SK-N-SH (cell line): ENCODE measurements around the gene SIKE1. TPM values are rescaled to one million over a fixed set of nuclear protein-coding genes. Genes with fewer than 3 reads are reported as not detected.
A peak's percentile ranks its signal among the peaks of the same experiment; 100 is the strongest.
"Not testable (repeated sequence)": the region's sequence is repeated elsewhere in the genome, so short reads cannot be mapped to it uniquely, and the experiment has no call there.

Experiments
- CTCF ChIA-PET: fragments of 300-600, 350-600 bp; formaldehyde crosslinking; extraction: SDS; loops from one replicate; lab custom pipeline; 2021; lab: Yijun Ruan, JAX
- POLR2A ChIA-PET: fragments of 350-600 bp; sonication (Branson Sonifier 250); formaldehyde crosslinking; extraction: SDS; loops from one replicate; lab custom pipeline; 2020; ENCODE audit warnings: antibody characterized with exemption, inconsistent platforms; lab: Yijun Ruan, JAX
- DNase-seq: peaks from one replicate; pipeline ENCODE4 v3.0.0; 2012
- H2AFZ ChIP-seq: fragments of 200-600 bp; sonication (generic); 2 replicates; pipeline ENCODE4 v1.8.1; 2016; ENCODE audit warnings: antibody characterized with exemption, mild to moderate bottlenecking, low read depth
- H3F3A ChIP-seq: fragments of 200-600 bp; sonication (generic); replicated peaks from 2 replicates; pipeline ENCODE3; 2016; ENCODE audit warnings: antibody characterized with exemption, mild to moderate bottlenecking; ENCODE audit not compliant: insufficient read depth
- H3K27ac ChIP-seq, 2 experiments: fragments of 200-500 bp in 1 of 2; fragments of 200-600 bp in 1 of 2; sonication (Bioruptor generic) in 1 of 2; sonication (generic), shearing (Covaris generic) in 1 of 2; 2 replicates each; pipeline versions ENCODE4 v1.5.1 to v1.6.1; 2014 to 2016; ENCODE audit warnings: low read depth in 2 of 2, inconsistent platforms in 1 of 2, low read length in 1 of 2, mild to moderate bottlenecking in 1 of 2, mixed read lengths in 1 of 2
- H3K27me3 ChIP-seq: fragments of 200-600 bp; sonication (generic), shearing (Covaris generic); 2 replicates; pipeline ENCODE4 v1.6.1; 2016; ENCODE audit warnings: mixed run types; ENCODE audit not compliant: insufficient read depth
- H3K36me3 ChIP-seq, 2 experiments: fragments of 200-500 bp in 1 of 2; fragments of 200-600 bp in 1 of 2; sonication (Bioruptor generic) in 1 of 2; sonication (generic) in 1 of 2; replicated peaks in 1 of 2; 2 replicates each; pipeline versions ENCODE3 to v1.5.1; 2014 to 2016; ENCODE audit warnings: low read length in 1 of 2, mild to moderate bottlenecking in 1 of 2; ENCODE audit not compliant: insufficient read depth in 2 of 2, control insufficient read depth in 1 of 2
- H3K4me1 ChIP-seq, 2 experiments: fragments of 200-500 bp in 1 of 2; fragments of 200-600 bp in 1 of 2; sonication (Bioruptor generic) in 1 of 2; sonication (generic), shearing (Covaris generic) in 1 of 2; 2 replicates each; pipeline versions ENCODE4 v1.5.1 to v1.6.1; 2014 to 2016; ENCODE audit warnings: low read depth in 1 of 2, low read length in 1 of 2, mixed run types in 1 of 2; ENCODE audit not compliant: insufficient read depth in 2 of 2, control insufficient read depth in 1 of 2
- H3K4me2 ChIP-seq: fragments of 200-600 bp; sonication (generic), shearing (Covaris generic); 2 replicates; pipeline ENCODE4 v1.6.1; 2017; ENCODE audit warnings: mixed run types
- H3K4me3 ChIP-seq, 2 experiments: fragments of 200-500 bp in 1 of 2; fragments of 200-600 bp in 1 of 2; sonication (Bioruptor generic) in 1 of 2; sonication (generic), shearing (Covaris generic) in 1 of 2; 2 replicates each; pipeline versions ENCODE4 v1.5.1 to v1.8.1; 2014 to 2016; ENCODE audit warnings: low read depth in 2 of 2, inconsistent platforms in 1 of 2, low read length in 1 of 2, mild to moderate bottlenecking in 1 of 2, mixed read lengths in 1 of 2, moderate library complexity in 1 of 2
- H3K79me2 ChIP-seq: fragments of 200-600 bp; sonication (generic); 2 replicates; pipeline ENCODE4 v1.8.1; 2017; ENCODE audit warnings: mild to moderate bottlenecking; ENCODE audit not compliant: insufficient read depth
- H3K9ac ChIP-seq: fragments of 200-600 bp; sonication (generic); 2 replicates; pipeline ENCODE4 v1.6.1; 2017; ENCODE audit warnings: mixed run types
- H3K9me2 ChIP-seq: fragments of 200-600 bp; sonication (generic); 2 replicates; pipeline ENCODE4 v1.6.1; 2017; ENCODE audit warnings: mixed run types
- H3K9me3 ChIP-seq: fragments of 200-600 bp; sonication (generic); 2 replicates; pipeline ENCODE4 v1.6.1; 2017; ENCODE audit warnings: mixed run types, mild to moderate bottlenecking, moderate library complexity
- H4K20me1 ChIP-seq: fragments of 200-600 bp; sonication (generic); 2 replicates; pipeline ENCODE4 v1.6.1; 2017; ENCODE audit warnings: mild to moderate bottlenecking, mixed run types; ENCODE audit not compliant: insufficient read depth
- FOXM1 ChIP-seq: IDR thresholded peaks from 2 replicates; pipeline ENCODE4 v1.4.0; 2012; ENCODE audit warnings: low read depth, mild to moderate bottlenecking
- MEF2A ChIP-seq: IDR thresholded peaks from 2 replicates; pipeline ENCODE4 v1.4.0; 2012; ENCODE audit warnings: low read depth, borderline replicate concordance
- MXI1 ChIP-seq: IDR thresholded peaks from 2 replicates; pipeline ENCODE4 v1.6.1; 2012; ENCODE audit warnings: mild to moderate bottlenecking, low read depth, low read length, improper control_type of control experiment
- NRF1 ChIP-seq: IDR thresholded peaks from 2 replicates; pipeline ENCODE4 v1.6.1; 2012; ENCODE audit warnings: low read depth, mild to moderate bottlenecking, low read length
- RFX5 ChIP-seq: IDR thresholded peaks from 2 replicates; pipeline ENCODE4 v1.6.1; 2012; ENCODE audit warnings: mild to moderate bottlenecking, improper control_type of control experiment, low read length
- YY1 ChIP-seq: IDR thresholded peaks from 2 replicates; pipeline ENCODE4 v1.4.0; 2012; ENCODE audit warnings: low read depth, mild to moderate bottlenecking
- WGBS: methylation state at CpG from one replicate; pipeline ENCODE4 v1.1.6; 2017; ENCODE audit warnings: low lambda C conversion rate; 5-methylcytosine and 5-hydroxymethylcytosine counted together
- polyA plus RNA-seq, 3 experiments: library from polyadenylated mRNA; depleted of rRNA; stranded (reverse); fragments of >200 nt; gene quantifications; 2 replicates each; pipeline ENCODE4 v1.2.3, GENCODE V29; 2012

The SIKE1 gene
- polyA plus RNA-seq, 1 of the 3 experiments (the other 2 are of a cell fraction): 41.1 TPM

DNA sequence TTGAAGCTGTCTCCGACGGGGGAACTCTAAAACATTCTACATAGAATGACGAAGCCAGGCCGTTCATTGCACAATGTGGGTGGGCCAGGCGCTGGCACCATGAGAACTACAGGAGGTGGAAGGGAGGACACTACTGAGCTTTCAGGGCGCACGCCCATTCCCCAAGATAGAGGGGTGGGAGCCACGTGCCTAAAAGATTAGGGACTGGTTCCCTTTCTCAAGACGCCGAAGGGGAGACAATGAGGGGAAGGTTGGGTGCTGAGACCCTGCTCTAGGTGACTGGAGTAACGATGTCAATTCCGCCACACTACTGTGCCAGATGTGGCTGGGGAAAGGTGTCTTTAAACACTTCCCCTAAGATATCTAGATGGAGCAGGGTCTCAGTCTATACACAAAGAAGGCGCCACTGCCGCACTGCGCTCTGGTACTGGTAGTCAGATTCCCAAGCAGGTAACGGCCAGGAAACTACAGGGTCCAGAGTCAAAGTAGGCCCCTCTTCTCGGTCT, 23.5 kb downstream of the SIKE1 start:
- Histone ChIP-seq H3K79me2 (peaks cover 58% of the 10 kb centered on the region), H3K4me2 (peak overlapping the region; percentile 85), H3K27ac (peak overlapping the region; percentile 82 to 99), H2AFZ (no peak overlapping the region), H3K4me3 (peak overlapping the region; percentile 78 to 98), H3K36me3 (peaks cover 9 to 22% of the 10 kb centered on the region in 2 experiments), H3K4me1 (peaks cover 11 to 33% of the 10 kb centered on the region in 2 experiments; a peak in 3 of 4 replicates), H3F3A (no peaks in the 10 kb centered on the region), H3K9me2 (no peaks in the 10 kb centered on the region), H3K9ac (peak overlapping the region; percentile 100), H3K27me3 (no peaks in the 10 kb centered on the region), H3K9me3 (no peaks in the 10 kb centered on the region), H4K20me1 (peaks cover 53% of the 10 kb centered on the region)
- no peak for TF ChIP-seq NRF1
- TF ChIP-seq MXI1: peak; percentile 72; the same call in 1 of the 2 replicates
- 0% methylated on average over 11 of the region's 17 CpGs for WGBS
- CTCF ChIA-PET: interaction anchor here (0.7 to 1.5 kb wide), 5 partner anchors 8 to 90 kb away, joined by 3 to 5 read pairs (median 3); no protein-coding TSS in a partner anchor
- DNase-seq: peak; percentile 38
- POLR2A ChIA-PET: interaction anchor here (0.9 to 1.3 kb wide), 3 partner anchors 8 to 41 kb away, joined by 3 to 6 read pairs (median 3); no protein-coding TSS in a partner anchor

GRCh38 chr1:114756009-114756892, 24.2 kb downstream of the SIKE1 start:
- Histone ChIP-seq H3K9ac (peak overlapping the region; percentile 100), H3K27me3 (no peaks in the 10 kb centered on the region), H3K79me2 (peaks cover 65% of the 10 kb centered on the region), H3F3A (no peaks in the 10 kb centered on the region), H3K4me2 (peak overlapping the region; percentile 85), H3K27ac (peak overlapping the region in 1 of 2 experiments; percentile 99; a peak in 2 of 4 replicates), H3K36me3 (peaks cover 9 to 22% of the 10 kb centered on the region in 2 experiments), H3K9me2 (no peaks in the 10 kb centered on the region), H4K20me1 (peaks cover 60% of the 10 kb centered on the region), H3K9me3 (no peaks in the 10 kb centered on the region), H3K4me1 (peaks cover 11 to 40% of the 10 kb centered on the region in 2 experiments; a peak in 3 of 4 replicates), H3K4me3 (peak overlapping the region; percentile 78 to 98), H2AFZ (no peak overlapping the region)
- no peak for DNase-seq
- TF ChIP-seq RFX5: no peak
- CTCF ChIA-PET: interaction anchor here (1.5 kb wide), 1 partner anchor 53 kb away, joined by 3 read pairs; no protein-coding TSS in a partner anchor
- 28% methylated on average over 14 of the region's 14 CpGs for WGBS
- POLR2A ChIA-PET: interaction anchor here (1.3 to 1.5 kb wide), 2 partner anchors 8 to 24 kb away, joined by 3 read pairs; partner anchors contain the start of gene SIKE1

DNA sequence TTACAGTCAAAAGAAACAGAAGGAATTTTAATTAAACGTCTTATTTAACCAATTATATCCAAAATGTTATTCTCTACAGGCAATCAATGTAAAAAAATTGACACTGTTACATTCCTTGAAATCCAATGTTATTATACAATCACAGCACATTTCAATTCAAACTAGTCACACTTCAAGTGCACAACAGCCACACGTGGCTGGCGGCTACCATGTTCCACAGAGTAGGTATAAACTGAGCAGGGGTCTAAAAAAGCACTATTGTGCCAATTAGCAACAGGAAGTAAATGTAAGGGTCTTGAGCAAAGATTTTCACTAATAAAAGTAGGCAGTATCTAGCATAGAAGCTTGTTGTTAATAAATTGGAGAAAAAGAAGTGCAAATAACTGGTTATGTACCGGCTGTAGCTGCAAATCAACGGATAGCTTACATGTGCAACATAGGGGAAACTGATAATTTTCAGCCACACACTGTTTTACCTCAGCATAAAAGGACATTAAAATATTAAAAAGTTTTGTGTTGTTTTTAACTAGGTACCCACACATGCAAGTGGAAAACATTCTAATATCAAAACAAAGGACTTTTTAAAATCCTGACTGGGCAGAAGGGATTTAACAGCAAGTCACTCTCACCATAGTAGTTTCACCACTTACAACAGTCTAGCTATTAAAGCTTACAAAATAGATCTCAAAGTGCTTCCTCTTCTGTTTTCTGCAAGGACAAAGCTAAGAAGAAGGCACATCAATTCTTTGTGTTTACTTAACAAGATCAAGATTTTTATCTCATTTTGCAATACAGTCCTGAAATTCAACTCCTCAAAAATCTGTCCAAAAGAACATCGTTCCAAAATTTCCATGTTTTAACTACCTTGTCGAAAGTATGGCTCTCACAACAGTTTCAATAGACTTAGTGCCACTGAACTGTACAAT, 25.2 kb downstream of the SIKE1 start:
- H3K9me2 ChIP-seq: no peaks in the 10 kb centered on the region
- 56% methylated on average over 7 of the region's 7 CpGs for WGBS
- H3K9ac ChIP-seq: peak overlapping the region; percentile 100; the same call in 1 of the 2 replicates
- DNase-seq: no peak
- no peaks in the 10 kb centered on the region for H3K27me3 ChIP-seq
- CTCF ChIA-PET: interaction anchor here (1.0 kb wide), 1 partner anchor 410 kb away, joined by 3 read pairs; no protein-coding TSS in a partner anchor
- peak overlapping the region; percentile 85 for H3K4me2 ChIP-seq
- peaks cover 17 to 28% of the 10 kb centered on the region in 2 experiments for H3K36me3 ChIP-seq
- peaks cover 75% of the 10 kb centered on the region for H3K79me2 ChIP-seq
- TF ChIP-seq MEF2A (0 out of 2 replicates have a peak, but pooled peaks have one; percentile 7), YY1 (no peak), FOXM1 (no peak)
- no peak overlapping the region for H2AFZ ChIP-seq
- no peaks in the 10 kb centered on the region for H3F3A ChIP-seq
- H3K4me1 ChIP-seq: peaks cover 11 to 49% of the 10 kb centered on the region in 2 experiments; a peak in 3 of 4 replicates
- H3K4me3 ChIP-seq: peak overlapping the region; percentile 78 to 98
- peaks cover 70% of the 10 kb centered on the region for H4K20me1 ChIP-seq
- no peaks in the 10 kb centered on the region for H3K9me3 ChIP-seq
- POLR2A ChIA-PET: interaction anchor here (1.5 kb wide), 1 partner anchor 25 kb away, joined by 3 read pairs; the partner anchor contains the start of gene SIKE1
- peak overlapping the region in 1 of 2 experiments; percentile 10; a peak in 1 of 4 replicates for H3K27ac ChIP-seq

- H3K27ac ChIP-seq, CTCF ChIA-PET, H3K9me3 ChIP-seq, H3K27me3 ChIP-seq, DNase-seq, POLR2A ChIA-PET, H3F3A ChIP-seq, H2AFZ ChIP-seq, H3K9me2 ChIP-seq, H3K9ac ChIP-seq, H3K4me3 ChIP-seq: not testable (repeated sequence)
- Histone ChIP-seq H4K20me1 (peaks cover 86% of the 10 kb centered on the region), H3K79me2 (peaks cover 91% of the 10 kb centered on the region), H3K4me1 (peaks cover 11 to 50% of the 10 kb centered on the region in 2 experiments; a peak in 3 of 4 replicates), H3K36me3 (peaks cover 32 to 43% of the 10 kb centered on the region in 2 experiments), H3K4me2 (0 out of 2 replicates have a peak overlapping the region, but pooled peaks have one; percentile 85)
- 84% methylated on average over 6 of the region's 6 CpGs for WGBS
Observed at GRCh38 chr1:114753702-114754101, 26.8 kb downstream of the SIKE1 start.
